Muscle layer of duodenum (tissue), 2 donors: Measurements from ENCODE around the gene LRBA.

Experiments used
- H3K27ac ChIP-seq: one replicate; pipeline ENCODE4 v1.7.0; 2013; ENCODE audit warnings: mild to moderate bottlenecking, low read length
- H3K27me3 ChIP-seq: one replicate; pipeline ENCODE4 v1.7.0; 2013; ENCODE audit warnings: low read depth, mild to moderate bottlenecking, control low read depth, low read length
- H3K36me3 ChIP-seq, 2 donors: one replicate each; pipeline ENCODE4 v1.7.0; 2013; ENCODE audit warnings: low read length in 2 of 2, control low read depth in 1 of 2, mild to moderate bottlenecking in 1 of 2; ENCODE audit not compliant: insufficient read depth in 2 of 2, control insufficient read depth in 1 of 2
- H3K4me1 ChIP-seq, 2 donors: one replicate each; pipeline ENCODE4 v1.7.0; 2013; ENCODE audit warnings: low read length in 2 of 2, mild to moderate bottlenecking in 2 of 2, control low read depth in 1 of 2, moderate library complexity in 1 of 2; ENCODE audit not compliant: insufficient read depth in 2 of 2, control insufficient read depth in 1 of 2
- H3K4me3 ChIP-seq, 2 donors: one replicate each; pipeline ENCODE4 v1.7.0; 2013; ENCODE audit warnings: low read length in 2 of 2, low read depth in 1 of 2, mild to moderate bottlenecking in 1 of 2
- H3K9me3 ChIP-seq, 2 donors: one replicate each; pipeline ENCODE4 v1.7.0; 2013; ENCODE audit warnings: low read length in 2 of 2, control low read depth in 1 of 2, mild to moderate bottlenecking in 1 of 2; ENCODE audit not compliant: control insufficient read depth in 1 of 2
- donor health status: healthy.

Gene LRBA

GRCh38 chr4:150582146-150582872 lies 432.8 kb downstream of the LRBA start, which contains the start of gene MAB21L2:
TSS of gene MAB21L2 (plus strand) at chr4:150582151. CDS start at chr4:150583030, 879 bp downstream.
- no peaks in the 10 kb centered on the region for H3K36me3 ChIP-seq
- H3K4me3 ChIP-seq, result peak within 1 kb of the TSS; percentile 66 to 81
- no peaks in the 10 kb centered on the region for H3K4me1 ChIP-seq
- H3K9me3 ChIP-seq, result no peaks in the 10 kb centered on the region
- peak within 1 kb of the TSS; percentile 94 for H3K27ac ChIP-seq
- H3K27me3 ChIP-seq, result no peaks in the 10 kb centered on the region

GRCh38 chr4:150581641-150582051 lies 433.4 kb downstream of the LRBA start:
- Histone ChIP-seq H3K27ac (peak overlapping the region; percentile 94), H3K4me1 (no peaks in the 10 kb centered on the region), H3K27me3 (no peaks in the 10 kb centered on the region), H3K36me3 (no peaks in the 10 kb centered on the region), H3K9me3 (no peaks in the 10 kb centered on the region), H3K4me3 (peak overlapping the region; percentile 66 to 81)

- Histone ChIP-seq H3K36me3 (no peaks in the 10 kb centered on the region), H3K4me1 (no peaks in the 10 kb centered on the region), H3K4me3 (peak overlapping the region; percentile 47 to 66), H3K9me3 (no peaks in the 10 kb centered on the region), H3K27ac (peak overlapping the region; percentile 74), H3K27me3 (no peaks in the 10 kb centered on the region)
These were observed 434.0 kb downstream of the LRBA start for GRCh38 chr4:150581056-150581605.

GRCh38 chr4:150580306-150580705 lies 434.8 kb downstream of the LRBA start:
- H3K4me3 ChIP-seq, result peak overlapping the region; percentile 47 to 66
- H3K9me3 ChIP-seq, result no peaks in the 10 kb centered on the region
- H3K36me3 ChIP-seq, result no peaks in the 10 kb centered on the region
- H3K4me1 ChIP-seq, result no peaks in the 10 kb centered on the region
- H3K27me3 ChIP-seq, result no peaks in the 10 kb centered on the region
- peak overlapping the region; percentile 74 for H3K27ac ChIP-seq

GRCh38 chr4:150579551-150580234 lies 435.4 kb downstream of the LRBA start:
- Histone ChIP-seq H3K27ac (peak overlapping the region; percentile 74), H3K27me3 (no peaks in the 10 kb centered on the region), H3K9me3 (no peaks in the 10 kb centered on the region), H3K36me3 (no peaks in the 10 kb centered on the region), H3K4me3 (peak overlapping the region; percentile 47 to 66), H3K4me1 (no peaks in the 10 kb centered on the region)

GRCh38 chr4:150578745-150579501 lies 436.2 kb downstream of the LRBA start:
- H3K4me3 ChIP-seq, result peak overlapping the region; percentile 47 to 66
- no peaks in the 10 kb centered on the region for H3K27me3 ChIP-seq
- no peaks in the 10 kb centered on the region for H3K4me1 ChIP-seq
- no peaks in the 10 kb centered on the region for H3K9me3 ChIP-seq
- H3K36me3 ChIP-seq, result no peaks in the 10 kb centered on the region
- H3K27ac ChIP-seq, result peak overlapping the region; percentile 74

- Histone ChIP-seq H3K36me3 (no peaks in the 10 kb centered on the region), H3K9me3 (no peaks in the 10 kb centered on the region), H3K27ac (peak overlapping the region; percentile 65), H3K4me1 (no peaks in the 10 kb centered on the region), H3K27me3 (no peaks in the 10 kb centered on the region), H3K4me3 (peak overlapping the region; percentile 43 to 44)
These were observed 437.3 kb downstream of the LRBA start for GRCh38 chr4:150577796-150578195.

- H3K27ac ChIP-seq, result peak overlapping the region; percentile 20
- no peaks in the 10 kb centered on the region for H3K36me3 ChIP-seq
- peaks cover 5 to 18% of the 10 kb centered on the region in 2 donors for H3K4me1 ChIP-seq
- no peaks in the 10 kb centered on the region for H3K27me3 ChIP-seq
- no peaks in the 10 kb centered on the region for H3K9me3 ChIP-seq
- no peak overlapping the region for H3K4me3 ChIP-seq
These were observed 440.4 kb downstream of the LRBA start for GRCh38 chr4:150574678-150575077.

GRCh38 chr4:150573534-150573933 lies 441.6 kb downstream of the LRBA start:
- Histone ChIP-seq H3K4me1 (peaks cover 5 to 27% of the 10 kb centered on the region in 2 donors), H3K4me3 (no peak overlapping the region), H3K27me3 (no peaks in the 10 kb centered on the region), H3K27ac (no peak overlapping the region), H3K36me3 (no peaks in the 10 kb centered on the region), H3K9me3 (no peaks in the 10 kb centered on the region)

GRCh38 chr4:150572704-150573504 lies 442.2 kb downstream of the LRBA start:
- Histone ChIP-seq H3K4me1 (peaks cover 5 to 27% of the 10 kb centered on the region in 2 donors), H3K36me3 (no peaks in the 10 kb centered on the region), H3K4me3 (peak overlapping the region in 1 of 2 donors; percentile 1), H3K27me3 (no peaks in the 10 kb centered on the region), H3K9me3 (no peaks in the 10 kb centered on the region), H3K27ac (no peak overlapping the region)
